Measurements from ENCODE around the gene HDAC4.

Gene HDAC4

DNA sequence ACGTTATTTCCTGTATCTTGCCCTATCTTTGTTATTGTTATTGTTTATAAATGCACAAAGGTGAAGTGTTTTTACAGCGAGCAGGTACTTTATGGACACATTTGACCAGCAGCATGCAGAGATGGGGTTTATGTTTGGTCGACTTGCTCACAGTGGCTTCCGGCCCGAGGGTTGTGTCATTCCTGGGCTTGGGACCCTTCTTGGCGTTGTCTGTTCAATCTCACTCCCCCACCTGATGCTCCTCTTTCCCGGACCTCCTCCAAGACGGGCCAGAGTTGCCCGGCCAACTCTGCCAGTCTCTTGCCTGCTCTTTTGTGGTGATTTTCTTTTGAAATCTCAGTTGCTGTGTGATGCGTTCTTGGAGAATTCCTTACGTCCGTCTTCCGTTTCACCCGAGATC lies 399.0 kb downstream of the HDAC4 start:
- TF ChIP-seq, protein P1, sequence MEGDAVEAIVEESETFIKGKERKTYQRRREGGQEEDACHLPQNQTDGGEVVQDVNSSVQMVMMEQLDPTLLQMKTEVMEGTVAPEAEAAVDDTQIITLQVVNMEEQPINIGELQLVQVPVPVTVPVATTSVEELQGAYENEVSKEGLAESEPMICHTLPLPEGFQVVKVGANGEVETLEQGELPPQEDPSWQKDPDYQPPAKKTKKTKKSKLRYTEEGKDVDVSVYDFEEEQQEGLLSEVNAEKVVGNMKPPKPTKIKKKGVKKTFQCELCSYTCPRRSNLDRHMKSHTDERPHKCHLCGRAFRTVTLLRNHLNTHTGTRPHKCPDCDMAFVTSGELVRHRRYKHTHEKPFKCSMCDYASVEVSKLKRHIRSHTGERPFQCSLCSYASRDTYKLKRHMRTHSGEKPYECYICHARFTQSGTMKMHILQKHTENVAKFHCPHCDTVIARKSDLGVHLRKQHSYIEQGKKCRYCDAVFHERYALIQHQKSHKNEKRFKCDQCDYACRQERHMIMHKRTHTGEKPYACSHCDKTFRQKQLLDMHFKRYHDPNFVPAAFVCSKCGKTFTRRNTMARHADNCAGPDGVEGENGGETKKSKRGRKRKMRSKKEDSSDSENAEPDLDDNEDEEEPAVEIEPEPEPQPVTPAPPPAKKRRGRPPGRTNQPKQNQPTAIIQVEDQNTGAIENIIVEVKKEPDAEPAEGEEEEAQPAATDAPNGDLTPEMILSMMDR (IDR thresholded peaks at IDR 0.05) = no peak
- TF ChIP-seq ZFX (IDR thresholded peaks at IDR 0.05; ENCODE audit: borderline replicate concordance) = no peak
- H3K27ac ChIP-seq = no peak overlapping the region

DNA sequence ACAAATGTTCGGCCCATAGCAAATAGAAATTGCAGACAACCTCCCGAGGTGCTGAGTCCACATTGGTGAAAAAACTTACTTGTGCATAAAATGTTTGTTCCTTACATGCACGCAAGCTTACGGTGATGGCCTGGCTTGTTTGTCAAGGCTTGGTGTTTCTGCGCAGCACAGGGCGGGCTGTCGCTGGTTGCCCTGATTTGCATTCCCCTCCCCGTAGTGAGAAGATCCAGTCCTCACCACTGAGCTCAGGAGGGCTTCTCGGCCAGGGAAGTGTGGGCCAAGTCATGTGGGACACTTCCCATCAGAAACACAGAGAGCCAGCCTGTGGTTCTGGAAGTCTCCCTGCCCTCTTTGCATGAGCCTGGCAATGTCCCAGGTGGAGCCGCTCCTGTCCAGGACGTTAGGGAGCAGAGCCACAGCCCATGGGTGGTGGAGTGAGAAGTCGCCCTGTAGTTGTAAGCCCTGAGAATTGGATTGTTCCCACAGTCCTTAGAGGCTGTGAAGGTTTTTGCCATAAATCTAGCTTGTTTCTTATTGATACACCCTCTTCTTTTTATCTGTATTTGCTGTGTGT lies 400.2 kb downstream of the HDAC4 start:
- no peak overlapping the region for H3K27ac ChIP-seq
- no peak for TF ChIP-seq ZFX (IDR thresholded peaks at IDR 0.05; ENCODE audit: borderline replicate concordance)
- TF ChIP-seq, protein P1 (IDR thresholded peaks at IDR 0.05) = no peak

DNA sequence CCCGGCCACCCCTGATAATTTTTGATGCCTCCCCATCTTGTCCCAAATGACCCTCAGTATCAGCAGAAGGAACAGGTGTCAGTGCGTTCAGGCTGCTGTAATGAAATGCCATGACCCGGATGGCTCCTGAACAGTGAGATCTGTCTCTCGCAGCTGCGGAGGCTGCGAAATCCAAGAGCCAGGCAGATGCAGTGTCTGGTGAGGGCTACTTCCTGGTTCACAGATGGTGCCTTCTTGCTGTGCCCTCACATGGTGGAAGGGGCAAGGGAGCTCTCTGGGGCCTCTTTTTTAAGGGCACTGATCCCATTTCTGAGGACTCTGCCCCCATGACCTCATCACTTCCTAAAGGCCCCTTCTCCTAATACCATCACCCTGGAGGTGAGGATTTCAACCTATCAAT lies 400.7 kb downstream of the HDAC4 start:
- no peak for TF ChIP-seq ZFX (IDR thresholded peaks at IDR 0.05; ENCODE audit: borderline replicate concordance)
- TF ChIP-seq, protein P1 (IDR thresholded peaks at IDR 0.05) = no peak
- H3K27ac ChIP-seq = no peak overlapping the region

DNA sequence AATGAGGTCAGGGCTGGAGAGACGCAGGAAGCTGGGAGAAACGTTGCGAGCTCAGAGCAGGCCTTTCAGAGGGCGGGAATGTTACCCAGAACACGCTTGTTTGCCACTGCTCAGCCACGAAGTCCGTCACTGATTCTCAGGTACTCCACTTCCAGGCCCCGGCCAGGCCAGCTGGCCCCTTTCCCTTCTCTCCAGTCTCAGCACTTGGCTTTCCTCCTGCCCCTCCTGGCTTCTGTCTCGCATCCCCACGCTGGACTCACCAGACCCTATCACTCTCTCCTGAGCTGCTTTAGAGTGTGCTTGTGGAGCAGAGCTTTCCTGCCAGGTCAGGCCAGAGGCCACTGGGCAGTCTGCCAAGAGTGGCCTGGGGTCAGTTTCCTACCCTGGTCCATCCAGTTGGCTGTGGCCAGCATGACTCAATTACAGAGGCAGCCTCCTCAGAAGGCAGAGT lies 401.5 kb downstream of the HDAC4 start:
- no peak overlapping the region for H3K27ac ChIP-seq
- TF ChIP-seq ZFX (IDR thresholded peaks at IDR 0.05; ENCODE audit: borderline replicate concordance) = no peak
- TF ChIP-seq, protein P1 (IDR thresholded peaks at IDR 0.05) = no peak

DNA sequence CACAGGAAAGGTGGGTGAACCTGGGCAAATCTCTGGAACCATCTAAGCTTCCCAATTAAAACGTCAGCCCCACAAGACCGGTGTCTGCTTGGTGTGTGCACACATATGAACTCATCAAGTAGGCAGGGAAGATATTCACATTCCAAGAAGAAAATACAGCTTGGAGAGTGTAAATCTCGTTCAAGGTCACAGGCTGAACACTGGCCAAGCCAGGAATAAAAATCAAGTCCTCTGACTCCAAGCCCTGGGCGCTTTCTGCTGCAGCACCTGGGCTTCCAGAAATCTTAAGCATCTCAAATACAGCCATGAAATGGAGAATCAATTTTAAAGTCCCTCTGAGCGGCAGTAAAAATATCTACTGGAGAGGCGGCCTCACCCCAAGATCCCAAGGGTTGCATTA lies 402.0 kb downstream of the HDAC4 start:
- TF ChIP-seq, protein P1 (IDR thresholded peaks at IDR 0.05) = no peak
- TF ChIP-seq ZFX (IDR thresholded peaks at IDR 0.05; ENCODE audit: borderline replicate concordance) = no peak
- H3K27ac ChIP-seq = no peak overlapping the region

Data from 22Rv1 (cell line).